GM12875 (cell line): ENCODE measurements around the gene REV3L.

ENCODE experiments used
- H3K4me3 ChIP-seq: one replicate; pipeline ENCODE4 v1.5.1; 2011; ENCODE audit warnings: low read depth, low read length, control low read depth
- TF ChIP-seq, protein P1 (sequence below): IDR thresholded peaks from 2 replicates; pipeline ENCODE4 v1.5.1; 2011; ENCODE audit warnings: low read depth, mild to moderate bottlenecking, control low read depth, inconsistent platforms, low read length, moderate library complexity, borderline replicate concordance; ENCODE audit not compliant: insufficient read depth

REV3L gene

GRCh38 chr6:111450087-111450486 lies 32.9 kb downstream of the REV3L start:
- no peak overlapping the region for H3K4me3 ChIP-seq
- TF ChIP-seq, protein P1, sequence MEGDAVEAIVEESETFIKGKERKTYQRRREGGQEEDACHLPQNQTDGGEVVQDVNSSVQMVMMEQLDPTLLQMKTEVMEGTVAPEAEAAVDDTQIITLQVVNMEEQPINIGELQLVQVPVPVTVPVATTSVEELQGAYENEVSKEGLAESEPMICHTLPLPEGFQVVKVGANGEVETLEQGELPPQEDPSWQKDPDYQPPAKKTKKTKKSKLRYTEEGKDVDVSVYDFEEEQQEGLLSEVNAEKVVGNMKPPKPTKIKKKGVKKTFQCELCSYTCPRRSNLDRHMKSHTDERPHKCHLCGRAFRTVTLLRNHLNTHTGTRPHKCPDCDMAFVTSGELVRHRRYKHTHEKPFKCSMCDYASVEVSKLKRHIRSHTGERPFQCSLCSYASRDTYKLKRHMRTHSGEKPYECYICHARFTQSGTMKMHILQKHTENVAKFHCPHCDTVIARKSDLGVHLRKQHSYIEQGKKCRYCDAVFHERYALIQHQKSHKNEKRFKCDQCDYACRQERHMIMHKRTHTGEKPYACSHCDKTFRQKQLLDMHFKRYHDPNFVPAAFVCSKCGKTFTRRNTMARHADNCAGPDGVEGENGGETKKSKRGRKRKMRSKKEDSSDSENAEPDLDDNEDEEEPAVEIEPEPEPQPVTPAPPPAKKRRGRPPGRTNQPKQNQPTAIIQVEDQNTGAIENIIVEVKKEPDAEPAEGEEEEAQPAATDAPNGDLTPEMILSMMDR = no peak

DNA sequence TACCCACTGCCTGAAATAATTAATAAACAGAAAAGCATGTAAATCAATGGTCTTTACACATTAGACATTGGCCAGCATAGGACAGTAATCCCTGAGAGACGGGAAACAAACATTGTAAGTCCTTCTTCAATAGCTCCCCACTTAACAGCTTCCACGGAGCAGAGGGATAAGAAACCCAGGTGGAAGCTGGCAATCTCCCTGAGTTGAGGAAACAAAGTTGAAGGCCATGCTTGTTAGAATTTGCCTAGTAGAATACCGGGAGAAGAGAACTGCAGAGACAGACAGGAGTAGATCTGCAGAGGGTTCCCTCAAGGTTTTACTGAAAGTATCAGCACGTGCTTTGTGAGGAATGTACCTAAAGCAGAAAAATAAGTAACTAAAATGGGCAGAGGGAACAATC lies 33.9 kb downstream of the REV3L start:
- TF ChIP-seq, protein P1 = no peak
- no peak overlapping the region for H3K4me3 ChIP-seq

- H3K4me3 ChIP-seq = no peak overlapping the region
- TF ChIP-seq, protein P1 = no peak
These were observed 36.0 kb downstream of the REV3L start for GRCh38 chr6:111447051-111447450.

DNA sequence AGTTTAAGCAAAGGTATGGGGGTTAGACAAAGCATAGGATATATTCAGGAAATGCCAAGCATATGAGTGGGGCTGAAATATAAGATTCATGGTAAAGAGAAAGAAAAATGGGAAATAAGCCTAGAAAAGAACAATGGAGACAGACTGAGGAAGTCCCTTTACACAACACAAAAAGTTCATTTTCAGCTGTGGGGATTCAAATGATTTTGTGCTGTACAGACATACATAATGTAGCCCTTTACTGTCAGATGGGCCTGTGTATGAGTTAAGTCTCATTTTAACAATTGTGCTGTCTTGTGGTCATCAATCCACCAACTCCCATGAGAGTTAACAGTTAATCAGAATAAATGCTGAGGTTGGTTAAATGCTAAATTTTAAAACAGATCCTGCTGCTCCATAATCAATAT lies 37.2 kb downstream of the REV3L start:
- H3K4me3 ChIP-seq = no peak overlapping the region
- TF ChIP-seq, protein P1 = no peak

DNA sequence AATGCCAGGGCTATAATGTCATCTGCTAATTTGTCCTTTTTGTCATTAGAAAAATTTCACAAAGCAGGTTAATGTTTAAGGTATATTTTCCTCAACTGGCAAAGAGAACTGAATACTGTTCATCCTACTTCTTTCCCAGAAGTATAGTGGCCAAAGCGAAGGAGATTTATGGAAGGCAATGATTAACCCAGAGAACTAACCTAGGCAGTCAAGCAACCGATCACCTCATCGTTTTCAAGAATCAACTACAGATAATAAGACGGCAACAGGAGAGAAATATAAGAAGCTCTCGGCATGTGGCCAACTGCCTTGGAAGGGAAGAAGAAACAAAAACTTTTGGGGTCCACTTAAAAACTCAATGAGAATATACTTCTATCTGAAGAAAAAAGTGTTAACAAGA lies 38.2 kb downstream of the REV3L start:
- TF ChIP-seq, protein P1 = no peak
- no peak overlapping the region for H3K4me3 ChIP-seq

DNA sequence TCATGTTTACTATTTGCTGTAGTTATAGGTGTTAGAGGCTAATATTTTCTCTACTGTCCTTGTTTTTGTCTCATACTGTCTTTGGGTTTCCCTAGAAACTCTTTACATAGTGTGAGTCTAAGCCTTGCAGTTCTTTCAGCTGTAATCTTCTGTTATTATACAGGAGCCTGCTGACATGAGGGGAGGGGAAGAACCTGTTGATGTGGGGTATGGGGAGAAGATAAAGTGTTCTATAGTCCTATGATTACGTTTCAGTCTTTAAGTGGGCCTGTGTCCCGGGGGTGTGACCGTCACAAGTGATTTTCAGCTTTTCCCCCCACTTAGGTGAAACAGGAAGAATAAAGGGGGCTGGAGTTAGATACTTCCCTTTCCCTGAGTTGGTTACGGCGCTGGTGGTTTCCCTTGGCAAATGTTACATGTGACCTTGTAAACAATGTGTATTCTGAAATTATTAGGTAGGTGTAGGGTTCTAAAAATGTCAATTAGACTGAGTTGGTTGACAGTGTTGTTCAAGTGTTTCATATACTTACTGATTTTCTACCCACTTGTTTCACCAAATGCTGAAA lies 41.3 kb downstream of the REV3L start:
- H3K4me3 ChIP-seq = no peak overlapping the region
- TF ChIP-seq, protein P1 = no peak

GRCh38 chr6:111439171-111439570 lies 43.8 kb downstream of the REV3L start:
- TF ChIP-seq, protein P1 = no peak
- no peak overlapping the region for H3K4me3 ChIP-seq
